SKM-1 treated with dmso at 0.1 percent for 144 hours (cell line): Measurements from ENCODE around the gene CCNK.

ENCODE experiments used
- DNase-seq: peaks from one replicate; lab custom pipeline; 2025; ENCODE audit not compliant: unreplicated experiment; lab: John Stamatoyannopoulos, UW

CCNK gene

DNA sequence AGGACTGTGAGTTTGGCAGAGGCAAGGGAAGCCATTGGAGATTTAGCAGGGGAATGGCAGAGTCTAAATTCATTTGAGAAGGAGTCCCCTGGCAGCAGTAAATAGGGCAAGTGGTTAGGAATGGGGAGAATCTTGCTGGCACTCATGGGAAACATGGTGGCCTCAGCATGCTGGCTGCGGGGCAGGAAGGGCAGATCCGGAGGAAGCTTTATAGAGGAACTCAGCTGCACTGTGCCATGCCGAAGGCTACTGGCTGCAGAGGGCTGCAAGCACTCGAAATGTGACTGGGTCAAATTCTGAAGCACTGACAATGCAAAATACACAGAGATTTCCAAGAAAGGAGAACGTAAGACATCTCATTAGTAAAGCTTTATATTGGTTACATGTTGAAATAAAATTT is 23.9 kb downstream of the CCNK start:
- DNase-seq: no peak

GRCh38 chr14:99506276-99506675 is 25.1 kb downstream of the CCNK start:
- DNase-seq: no peak

DNA sequence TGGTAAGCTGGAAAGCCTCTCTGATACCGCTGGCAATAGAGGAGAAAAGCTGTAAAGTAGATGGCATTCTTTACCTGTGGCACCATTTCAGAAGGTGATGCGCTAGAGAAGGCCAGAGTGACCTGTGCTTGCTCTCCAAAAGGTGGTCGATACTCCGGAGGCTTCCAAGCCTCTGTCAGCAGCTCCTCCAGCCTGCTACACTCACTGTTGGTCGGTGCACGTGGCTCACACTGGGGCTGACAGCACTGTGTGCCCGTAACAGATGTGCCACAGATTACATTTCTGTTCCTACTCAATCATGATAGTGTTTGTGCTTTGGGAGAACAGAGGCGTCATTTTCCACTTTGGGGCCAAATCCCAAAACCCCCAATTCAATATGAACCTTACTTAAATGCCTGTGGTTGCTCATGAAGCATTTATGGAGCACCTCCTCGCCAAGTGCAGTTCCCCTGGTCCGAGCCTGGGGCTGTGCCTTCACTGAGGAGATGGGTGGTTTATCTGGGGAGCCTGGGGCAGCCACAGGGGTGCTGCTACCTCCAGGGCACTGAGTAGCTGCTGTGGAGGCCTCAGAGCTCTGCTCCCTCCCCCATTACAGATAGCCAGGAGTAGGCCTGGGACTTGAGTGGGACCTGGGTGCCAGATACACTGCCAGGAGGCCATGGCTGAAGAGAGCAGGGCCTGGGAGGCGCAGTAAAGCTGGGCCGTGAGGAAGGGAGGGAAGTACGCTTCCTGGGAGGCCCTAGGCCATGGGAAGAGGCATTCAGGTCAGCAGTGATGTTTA is 26.8 kb downstream of the CCNK start:
- no peak for DNase-seq

DNA sequence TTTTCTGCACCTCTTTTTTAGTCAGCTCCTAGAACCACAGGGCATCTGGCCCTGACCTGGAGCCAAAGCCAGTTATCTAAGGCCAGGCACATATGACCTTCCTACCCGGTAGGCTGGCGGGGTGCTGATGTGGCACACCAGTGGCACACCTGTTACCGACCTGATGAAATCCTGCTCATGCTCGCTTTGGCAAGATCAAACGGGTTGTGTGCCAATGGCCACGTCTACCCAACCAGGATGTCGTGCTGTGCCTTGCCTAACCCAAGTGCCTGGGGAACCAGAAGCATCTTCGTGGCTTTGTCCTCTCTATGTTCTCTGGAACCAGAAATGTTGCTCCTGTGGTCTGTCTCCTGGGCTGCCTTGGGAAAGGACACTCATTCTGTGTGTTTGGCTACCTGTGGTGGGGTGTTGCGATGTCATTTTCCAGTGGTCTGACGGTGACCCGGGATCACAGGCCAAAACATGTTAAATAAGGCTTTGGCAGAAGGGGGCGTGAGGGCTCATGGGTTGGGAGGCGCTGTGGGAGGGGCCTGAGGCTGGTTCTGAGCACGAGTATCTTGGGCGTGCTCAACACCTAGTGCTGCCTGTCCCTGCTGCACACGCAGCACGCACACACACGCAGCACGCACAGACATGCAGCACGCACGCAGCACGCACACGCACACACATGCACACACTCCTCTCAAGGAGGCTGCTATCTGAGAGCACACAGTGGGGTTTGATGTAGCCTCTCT is 27.9 kb downstream of the CCNK start:
- no peak for DNase-seq

GRCh38 chr14:99509871-99510555 is 28.8 kb downstream of the CCNK start:
- DNase-seq: no peak

DNA sequence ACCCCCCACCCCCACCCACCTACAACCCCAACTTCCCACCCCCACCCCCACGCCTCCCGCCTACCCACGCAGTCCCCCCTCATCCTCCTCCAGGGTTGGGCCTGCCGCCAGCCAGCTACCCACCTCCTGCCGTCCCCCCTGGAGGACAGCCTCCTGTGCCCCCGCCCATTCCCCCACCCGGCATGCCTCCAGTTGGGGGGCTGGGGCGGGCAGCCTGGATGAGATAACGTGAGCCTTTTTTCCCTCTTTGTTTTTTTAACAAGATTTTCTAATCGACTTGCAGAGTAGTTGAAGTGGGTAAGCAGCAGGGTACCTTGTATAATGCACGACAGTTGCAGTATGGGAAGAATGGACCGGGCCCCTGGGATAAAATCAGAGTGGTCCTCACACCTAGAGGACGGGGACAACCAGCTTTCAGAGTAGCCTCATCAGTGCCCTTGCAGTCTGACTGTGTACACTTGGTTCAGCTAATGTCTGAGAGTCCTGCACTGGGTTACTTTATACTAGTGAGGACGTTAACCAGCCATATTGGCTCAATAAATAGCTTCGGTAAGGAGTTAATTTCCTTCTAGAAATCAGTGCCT is 29.4 kb downstream of the CCNK start:
- DNase-seq: no peak

- DNase-seq: no peak
These were observed 30.4 kb downstream of the CCNK start for GRCh38 chr14:99511421-99512109.

- DNase-seq: no peak
These were observed 30.9 kb downstream of the CCNK start for GRCh38 chr14:99512110-99512449.

DNA sequence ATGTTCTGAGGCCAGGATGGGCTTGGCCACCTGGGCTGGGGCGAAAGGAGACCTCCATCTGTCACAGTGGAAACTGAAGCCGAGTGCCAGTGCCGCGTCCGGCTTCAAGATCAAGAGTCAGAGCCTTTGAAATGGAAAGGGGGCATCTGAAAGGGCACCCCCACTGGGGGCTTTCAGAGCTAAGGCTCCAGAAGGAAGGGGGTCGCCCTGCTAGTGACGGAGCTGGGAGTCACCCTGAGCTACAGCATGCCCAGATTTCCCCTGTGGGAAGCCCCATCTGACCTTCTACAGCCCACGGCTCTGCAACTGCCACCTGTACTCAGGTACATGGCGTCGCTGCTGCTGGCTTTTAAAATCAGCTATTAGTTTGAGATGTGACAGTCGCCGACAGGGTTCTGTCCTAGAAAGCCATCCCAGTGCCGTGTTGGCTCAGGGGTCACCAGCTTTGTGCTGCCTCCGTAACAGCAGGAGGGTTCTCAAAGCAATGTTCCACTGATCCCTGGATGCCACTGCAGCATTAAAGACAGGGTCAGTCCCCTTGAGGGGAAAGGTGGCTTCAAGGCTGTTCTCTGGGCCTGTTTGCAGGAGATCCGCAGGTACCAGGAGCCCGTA is 31.5 kb downstream of the CCNK start:
- no peak for DNase-seq

- no peak for DNase-seq
These were observed 32.0 kb downstream of the CCNK start for GRCh38 chr14:99513183-99513694.

GRCh38 chr14:99513946-99514551 is 32.8 kb downstream of the CCNK start:
- DNase-seq: no peak

- DNase-seq: no peak
These were observed 33.5 kb downstream of the CCNK start for GRCh38 chr14:99514552-99515300.

GRCh38 chr14:99515301-99516155 is 34.3 kb downstream of the CCNK start:
- no peak for DNase-seq

DNA sequence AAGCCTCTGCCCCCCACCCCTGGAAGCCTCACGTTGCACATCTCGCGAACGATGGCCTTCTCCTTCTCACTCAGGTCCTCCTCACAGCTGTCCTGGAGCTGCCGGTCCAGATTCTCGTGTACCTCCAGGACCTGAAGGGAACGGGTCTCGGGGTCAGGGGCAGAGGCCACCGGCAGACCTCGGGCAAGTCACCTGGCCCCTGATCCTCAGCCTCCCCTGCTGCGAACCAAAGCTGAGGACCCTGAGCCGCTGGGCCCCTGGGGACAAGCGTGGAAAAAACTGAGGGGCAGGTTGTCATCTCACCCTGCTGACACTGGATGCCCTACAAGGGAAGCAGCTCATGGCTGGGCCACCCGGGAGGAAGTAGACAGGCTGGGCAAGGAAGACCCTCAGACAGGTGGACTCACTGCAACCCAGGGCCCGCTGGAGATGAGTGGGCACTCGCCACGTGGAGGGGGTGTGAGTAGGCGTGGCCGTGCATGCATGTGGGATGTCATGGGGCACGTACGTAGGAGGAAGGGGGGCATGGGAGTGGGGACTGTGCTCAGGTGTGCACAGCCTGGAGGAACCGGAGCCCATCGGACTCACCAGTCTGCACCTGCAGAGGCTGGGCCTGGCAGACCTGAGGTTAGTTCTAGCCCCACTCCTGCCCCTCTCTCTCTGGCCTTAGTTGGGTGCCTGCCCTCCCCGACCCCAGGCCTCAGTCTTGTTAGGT is 35.1 kb downstream of the CCNK start:
- no peak for DNase-seq

DNA sequence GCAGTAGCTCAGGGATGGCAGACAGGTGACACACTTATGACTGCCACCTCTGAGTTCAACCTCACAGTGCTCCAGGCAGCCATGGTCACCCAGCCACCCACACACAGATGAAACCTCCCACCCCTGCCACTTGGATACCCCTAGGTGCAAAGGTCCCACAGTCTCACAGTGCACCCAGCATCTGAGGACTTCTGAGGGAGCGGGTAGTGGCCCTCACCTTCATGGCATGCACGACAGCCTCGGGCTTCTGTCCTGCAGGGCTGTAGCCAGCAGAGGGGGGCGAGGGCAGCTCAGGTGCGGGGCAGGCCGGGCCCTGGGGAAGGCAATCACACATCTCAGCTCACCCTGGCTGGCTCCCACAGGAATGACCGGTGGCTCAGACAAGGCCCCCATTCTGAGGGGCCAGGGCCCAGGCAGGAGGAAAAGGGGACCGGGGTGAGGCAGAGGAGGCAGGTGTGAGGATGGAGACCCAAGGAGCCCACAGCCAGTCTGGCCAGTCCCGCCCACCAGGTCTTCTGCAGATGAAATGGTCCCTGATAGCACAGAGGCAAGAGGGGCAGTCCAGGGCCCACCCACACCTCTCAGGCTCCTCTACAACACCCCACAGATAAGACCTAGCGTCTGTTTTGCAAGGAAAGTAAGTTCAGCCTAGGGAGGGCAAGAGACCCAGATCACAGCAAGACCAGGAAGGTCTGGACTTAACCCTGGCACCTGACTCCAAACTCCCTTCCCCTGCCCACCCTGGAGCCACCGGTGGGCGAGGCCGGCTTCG is 35.8 kb downstream of the CCNK start:
- DNase-seq: no peak

DNA sequence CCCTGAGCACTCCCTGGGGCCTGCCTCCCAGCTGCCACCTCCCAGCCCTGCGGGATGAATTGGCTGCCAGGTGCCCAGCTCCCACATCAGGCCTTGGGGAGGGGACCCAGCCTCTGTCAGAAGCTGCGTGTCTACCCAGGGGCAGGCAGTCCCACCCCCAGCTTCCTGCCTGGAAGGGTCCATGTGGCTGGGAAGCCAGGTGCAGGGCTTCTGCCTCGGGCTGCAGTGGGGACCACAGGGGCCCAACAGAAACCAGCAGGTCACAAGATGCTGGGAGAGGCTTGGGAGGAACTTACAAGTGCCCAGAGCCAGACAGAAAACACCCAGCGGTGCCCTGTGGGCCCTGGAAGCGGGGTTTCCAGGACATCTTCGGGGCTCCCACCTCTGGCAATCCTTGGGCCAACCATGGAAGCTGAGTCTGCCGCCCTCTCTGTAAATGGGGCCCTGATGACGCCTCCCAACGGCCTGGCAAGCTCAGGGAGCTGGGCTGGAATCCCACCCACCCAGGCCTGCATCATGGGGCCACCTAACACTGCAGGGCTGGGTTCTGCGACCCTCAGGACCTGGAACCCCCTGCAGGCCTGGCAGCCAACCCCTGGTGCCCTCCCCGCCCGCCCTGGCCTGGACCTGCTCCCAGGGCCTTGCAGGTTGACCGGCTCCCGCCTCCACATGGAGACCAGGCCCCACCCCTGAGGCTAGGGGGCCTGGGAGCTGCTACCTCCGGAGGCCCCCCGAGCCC is 36.6 kb downstream of the CCNK start:
- no peak for DNase-seq
